SU-DHL-6 (cell line): ENCODE results near the gene SYNGR1.

Experiments
- EZH2phosphoT487 ChIP-seq: fragments of 200-600 bp; sonication (generic), shearing (Covaris generic); conservative IDR thresholded peaks from 2 replicates; pipeline ENCODE4 v1.6.1; 2018; ENCODE audit warnings: mild to moderate bottlenecking, antibody characterized with exemption, low read length, moderate library complexity, mixed read lengths
- TF ChIP-seq, protein P1 (sequence below): fragments of 200-600 bp; sonication (generic); IDR thresholded peaks from one replicate; pipeline ENCODE4 v1.5.1; 2017; ENCODE audit warnings: antibody characterized with exemption, mild to moderate bottlenecking, low read length, moderate library complexity; ENCODE audit not compliant: insufficient read depth, poor library complexity, severe bottlenecking

DNA sequence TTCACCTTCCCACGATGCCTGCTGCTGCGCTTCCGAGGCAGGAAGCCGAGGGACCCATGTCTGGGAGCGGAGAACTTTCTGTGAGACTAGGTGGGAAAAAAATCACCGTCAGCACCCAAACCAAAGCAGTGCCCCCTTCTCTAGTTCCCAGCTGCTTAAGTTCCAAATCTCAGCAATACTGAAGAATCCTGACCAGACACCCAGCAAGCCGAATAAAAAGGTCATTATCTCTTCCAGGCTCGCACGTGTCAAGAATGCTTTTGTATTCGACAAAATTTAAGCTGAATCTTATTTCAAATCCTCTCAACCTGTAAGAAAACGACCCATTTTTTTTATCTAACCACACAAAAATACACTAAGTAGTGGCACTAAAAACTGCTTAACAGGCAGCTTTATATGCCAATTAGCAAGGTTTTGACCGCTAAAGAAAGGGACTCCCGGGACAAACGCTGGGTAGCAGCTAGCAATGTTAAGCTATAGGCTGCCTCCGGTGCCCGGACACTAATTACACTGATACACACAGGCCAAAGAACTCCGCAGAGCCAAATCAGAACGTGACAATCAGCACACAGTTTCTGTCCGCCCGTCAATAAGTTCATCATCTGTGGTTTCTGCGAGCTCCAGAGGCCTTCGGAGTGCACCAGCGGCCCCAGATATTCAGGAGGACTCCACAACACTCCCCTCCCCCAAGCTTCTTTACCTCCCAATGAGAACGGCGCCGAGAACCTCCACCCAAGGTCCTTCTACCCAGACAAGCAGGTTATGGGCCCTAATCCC, 31.1 kb upstream of the SYNGR1 start:
- TF ChIP-seq, protein P1, sequence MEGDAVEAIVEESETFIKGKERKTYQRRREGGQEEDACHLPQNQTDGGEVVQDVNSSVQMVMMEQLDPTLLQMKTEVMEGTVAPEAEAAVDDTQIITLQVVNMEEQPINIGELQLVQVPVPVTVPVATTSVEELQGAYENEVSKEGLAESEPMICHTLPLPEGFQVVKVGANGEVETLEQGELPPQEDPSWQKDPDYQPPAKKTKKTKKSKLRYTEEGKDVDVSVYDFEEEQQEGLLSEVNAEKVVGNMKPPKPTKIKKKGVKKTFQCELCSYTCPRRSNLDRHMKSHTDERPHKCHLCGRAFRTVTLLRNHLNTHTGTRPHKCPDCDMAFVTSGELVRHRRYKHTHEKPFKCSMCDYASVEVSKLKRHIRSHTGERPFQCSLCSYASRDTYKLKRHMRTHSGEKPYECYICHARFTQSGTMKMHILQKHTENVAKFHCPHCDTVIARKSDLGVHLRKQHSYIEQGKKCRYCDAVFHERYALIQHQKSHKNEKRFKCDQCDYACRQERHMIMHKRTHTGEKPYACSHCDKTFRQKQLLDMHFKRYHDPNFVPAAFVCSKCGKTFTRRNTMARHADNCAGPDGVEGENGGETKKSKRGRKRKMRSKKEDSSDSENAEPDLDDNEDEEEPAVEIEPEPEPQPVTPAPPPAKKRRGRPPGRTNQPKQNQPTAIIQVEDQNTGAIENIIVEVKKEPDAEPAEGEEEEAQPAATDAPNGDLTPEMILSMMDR: no peak
- no peak for TF ChIP-seq EZH2phosphoT487
